Aorta (tissue), 5 donors: ENCODE results near the gene GZMB. TPM values are rescaled to one million over a fixed set of nuclear protein-coding genes. Genes with fewer than 3 reads are reported as not detected.
"Not testable (repeated sequence)": the region's sequence is repeated elsewhere in the genome, so short reads cannot be mapped to it uniquely, and the experiment has no call there.

Experiments used
- ATAC-seq: fragments of 200-7000 bp; cut with Tn5 transposase; one replicate; pipeline ENCODE4 v1.9.1; 2022; ENCODE audit warnings: moderate library complexity; ENCODE audit not compliant: low FRiP score
- DNase-seq, 2 donors: peaks; one replicate each; pipeline ENCODE4 v3.0.0-alpha.2; 2020
- H3K27ac ChIP-seq, 2 donors: one replicate each; pipeline ENCODE4 v1.5.1; 2013; ENCODE audit warnings: low read length in 2 of 2, mild to moderate bottlenecking in 2 of 2, moderate library complexity in 2 of 2, control low read depth in 1 of 2, inconsistent platforms in 1 of 2, low read depth in 1 of 2
- H3K27me3 ChIP-seq, 2 donors: one replicate each; pipeline ENCODE4 v1.6.1; 2013; ENCODE audit warnings: control low read depth in 1 of 2, low read length in 1 of 2, mild to moderate bottlenecking in 1 of 2, moderate library complexity in 1 of 2; ENCODE audit not compliant: insufficient read depth in 2 of 2, control insufficient read depth in 1 of 2
- H3K36me3 ChIP-seq, 2 donors: one replicate each; pipeline ENCODE4 v1.6.1; 2013; ENCODE audit warnings: control low read depth in 1 of 2, low read length in 1 of 2, mild to moderate bottlenecking in 1 of 2; ENCODE audit not compliant: insufficient read depth in 2 of 2, control insufficient read depth in 1 of 2
- H3K4me1 ChIP-seq, 2 donors: one replicate each; pipeline ENCODE4 v1.6.1; 2013; ENCODE audit warnings: low read length in 2 of 2, control low read depth in 1 of 2, mild to moderate bottlenecking in 1 of 2, moderate library complexity in 1 of 2; ENCODE audit not compliant: insufficient read depth in 2 of 2, control insufficient read depth in 1 of 2
- H3K4me3 ChIP-seq, 2 donors: one replicate each; pipeline ENCODE4 v1.5.1; 2013; ENCODE audit warnings: low read length in 2 of 2, control low read depth in 1 of 2, mild to moderate bottlenecking in 1 of 2
- H3K9me3 ChIP-seq: one replicate; pipeline ENCODE4 v1.6.1; 2013; ENCODE audit warnings: mild to moderate bottlenecking, low read length; ENCODE audit not compliant: control insufficient read depth
- WGBS, 2 donors: extraction: QIAGEN DNeasy Blood & Tissue Kit; methylation state at CpG; one replicate each; pipeline ENCODE4 v1.1.7; 2013; 5-methylcytosine and 5-hydroxymethylcytosine counted together
- intact Hi-C, 2 donors: fragments of 100-400 bp; cut with DNase I; formaldehyde crosslinking; loops; one replicate each; pipeline versions ENCODE4 v1.14.2 to v1.15.0; 2022
- polyA plus RNA-seq, 2 donors: library from polyadenylated mRNA; stranded (reverse); fragments of 200-250 nt; gene quantifications; one replicate each; pipeline ENCODE4 v1.2.3, GENCODE V29; 2013
- total RNA-seq, 2 donors: library from RNA; stranded (reverse); fragmentation: NEBNext Ultra II Directional; extraction: Animal tissue kit (Norgen Biotek cat#: 25700); gene quantifications; one replicate each; pipeline ENCODE4 v1.2.1, GENCODE V29; 2021
- donor health status: healthy with polysubstance abuse.
- donor health status: Bipolar disorder and iron deficiency.
- donor health status: DM: no; HTN: no; CAD: no.
- donor health status: DM: no; HTN: no; CAD: no.
- donor health status: DM: yes; HTN: yes; CAD: no.

Gene GZMB
- total and polyA plus RNA-seq, 4 donors: 0.54 to 3.0 (median 2.1) TPM

DNA sequence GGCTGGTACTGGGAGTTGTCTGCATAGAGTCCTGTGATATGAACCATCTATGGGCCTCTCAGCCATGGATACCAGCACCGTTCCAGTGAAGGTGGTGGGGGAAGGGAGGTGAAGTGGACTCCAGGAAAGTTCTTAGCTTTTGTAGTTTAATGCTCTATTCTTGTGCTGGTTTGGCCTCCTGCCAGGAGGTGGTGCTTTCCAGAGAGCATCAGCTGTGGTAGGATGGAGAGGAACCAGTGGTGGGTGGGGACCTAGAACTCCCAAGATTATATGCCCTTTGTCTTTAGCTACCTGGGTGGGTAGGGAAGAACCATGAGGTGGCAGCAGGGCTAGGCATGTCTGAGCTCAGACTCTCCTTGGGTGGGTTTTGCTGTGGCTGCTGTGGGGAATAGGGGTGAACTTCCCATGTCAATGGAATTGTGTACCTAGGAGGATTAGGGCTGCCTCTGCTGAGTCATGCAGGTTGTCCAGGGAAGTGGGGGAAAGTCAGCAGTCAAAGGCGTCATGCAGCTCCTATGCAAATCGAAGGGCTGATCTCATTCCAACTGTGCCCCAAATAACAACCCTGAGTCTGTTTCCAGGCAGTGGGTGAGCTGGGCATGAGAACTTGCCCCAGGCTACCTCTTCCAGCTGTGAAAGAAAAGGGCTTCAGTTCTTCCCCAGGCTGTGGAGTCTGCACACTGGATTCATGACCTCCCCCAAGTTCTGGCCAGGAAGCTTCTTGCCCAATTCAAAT is 38.7 kb downstream of the GZMB start:
- DNase-seq (no peak), ATAC-seq (no peak)
- no peak overlapping the region for H3K27ac ChIP-seq
- WGBS, 2 donors: 75 to 78% methylated on average over 3 of the region's 3 CpGs
- no peak overlapping the region for H3K4me3 ChIP-seq
- H3K36me3 ChIP-seq: no peaks in the 10 kb centered on the region
- no peaks in the 10 kb centered on the region for H3K4me1 ChIP-seq
- intact Hi-C loops: no loop called here
- H3K9me3 ChIP-seq: peaks cover 3% of the 10 kb centered on the region
- H3K27me3 ChIP-seq: no peaks in the 10 kb centered on the region

- intact Hi-C loops, H3K4me1 ChIP-seq, H3K9me3 ChIP-seq, H3K27me3 ChIP-seq, DNase-seq, H3K36me3 ChIP-seq, H3K27ac ChIP-seq, ATAC-seq, H3K4me3 ChIP-seq: not testable (repeated sequence)
- WGBS, 2 donors: 65 to 71% methylated on average over 2 of the region's 2 CpGs
These were observed 43.0 kb downstream of the GZMB start for GRCh38 chr14:24591004-24591403.

GRCh38 chr14:24584402-24584801 is 49.6 kb downstream of the GZMB start:
- H3K27me3 ChIP-seq, ATAC-seq, H3K27ac ChIP-seq, H3K9me3 ChIP-seq, intact Hi-C loops, H3K4me3 ChIP-seq, H3K36me3 ChIP-seq, H3K4me1 ChIP-seq, DNase-seq: not testable (repeated sequence)
- 90 to 95% methylated on average over 2 to 3 of the region's 3 CpGs for WGBS, 2 donors

Other genes with a start within 250 kb of the GZMB start
- 10 to 100 TPM; 11.2 to 31.6 TPM for gene NYNRIN, start 235.2 kb downstream of the GZMB start, total RNA-seq
- gene NYNRIN, start 235.2 kb downstream of the GZMB start, polyA plus RNA-seq: 1 to 10 TPM; 1.8 to 5.2 TPM
- gene CBLN3, start 204.5 kb downstream of the GZMB start, total RNA-seq: 10 to 100 TPM in 1 of 2 donors, 1 to 10 TPM in 1; 4.3 to 10.2 TPM
- gene CBLN3, start 204.5 kb downstream of the GZMB start, polyA plus RNA-seq: 1 to 10 TPM; 1.3 to 5.6 TPM
- 10 to 100 TPM; 49.9 to 64.9 TPM for gene KHNYN, start 204.2 kb downstream of the GZMB start, total RNA-seq
- 10 to 100 TPM; 15.2 to 34.7 TPM for gene KHNYN, start 204.2 kb downstream of the GZMB start, polyA plus RNA-seq
- 10 to 100 TPM; 46.0 to 62.3 TPM for gene SDR39U1, start 191.4 kb downstream of the GZMB start, total RNA-seq
- gene SDR39U1, start 191.4 kb downstream of the GZMB start, polyA plus RNA-seq: 100 to 1,000 TPM in 1 of 2 donors, 10 to 100 TPM in 1; 24.0 to 163 TPM
- 1 to 10 TPM in 1 of 2 donors, under 1 TPM in 1; 0.52 to 2.8 TPM for gene CMA1, start 125.9 kb downstream of the GZMB start, total RNA-seq
- gene CMA1, start 125.9 kb downstream of the GZMB start, polyA plus RNA-seq: not detected
- gene CTSG, start 57.9 kb downstream of the GZMB start, total RNA-seq: 10 to 100 TPM in 1 of 2 donors, 1 to 10 TPM in 1; 3.6 to 26.1 TPM
- 1 to 10 TPM in 1 of 2 donors, not detected in 1; 1.0 TPM for gene CTSG, start 57.9 kb downstream of the GZMB start, polyA plus RNA-seq
- 1 to 10 TPM in 1 of 2 donors, not detected in 1; 1.9 TPM for gene GZMH, start 24.5 kb downstream of the GZMB start, total RNA-seq
- gene GZMH, start 24.5 kb downstream of the GZMB start, polyA plus RNA-seq: 1 to 10 TPM in 1 of 2 donors, not detected in 1; 2.6 TPM